RPMI8226 (cell line): ENCODE measurements around the gene PBRM1.
"Not testable (repeated sequence)": the region's sequence is repeated elsewhere in the genome, so short reads cannot be mapped to it uniquely, and the experiment has no call there.

Source experiments
- DNase-seq: peaks from one replicate; pipeline ENCODE4 v3.0.0-alpha.2; 2015

PBRM1 gene

GRCh38 chr3:52534281-52535183, 151.2 kb downstream of the PBRM1 start:
- no peak for DNase-seq

GRCh38 chr3:52533623-52534280, 152.0 kb downstream of the PBRM1 start, which contains the start of gene NT5DC2:
Gene NT5DC2, minus strand, starts transcription at chr3:52533857. Its CDS starts 120 bp downstream, at chr3:52533737.
- DNase-seq: peak; percentile 92

- DNase-seq: peak; percentile 27
Measured at GRCh38 chr3:52532838-52533622, 152.7 kb downstream of the PBRM1 start.

GRCh38 chr3:52532517-52532837, 153.2 kb downstream of the PBRM1 start:
- DNase-seq: peak; percentile 84

- no peak for DNase-seq
Measured at GRCh38 chr3:52531860-52532516, 153.7 kb downstream of the PBRM1 start.

GRCh38 chr3:52530918-52531826, 154.5 kb downstream of the PBRM1 start:
- no peak for DNase-seq

GRCh38 chr3:52529376-52530333, 156.1 kb downstream of the PBRM1 start:
- no peak for DNase-seq

- no peak for DNase-seq
Measured at GRCh38 chr3:52528586-52529375, 156.9 kb downstream of the PBRM1 start.

- DNase-seq: no peak
Measured at GRCh38 chr3:52527732-52528585, 157.8 kb downstream of the PBRM1 start.

- DNase-seq: no peak
Measured at GRCh38 chr3:52527039-52527731, 158.5 kb downstream of the PBRM1 start.

- not testable (repeated sequence) for DNase-seq
Measured at GRCh38 chr3:52526671-52527038, 159.1 kb downstream of the PBRM1 start.

GRCh38 chr3:52525680-52526561, 159.8 kb downstream of the PBRM1 start:
- DNase-seq: no peak

GRCh38 chr3:52524752-52525679, 160.7 kb downstream of the PBRM1 start:
- no peak for DNase-seq

- DNase-seq: no peak
Measured at GRCh38 chr3:52524258-52524751, 161.4 kb downstream of the PBRM1 start.

GRCh38 chr3:52523386-52524257, 162.1 kb downstream of the PBRM1 start:
- no peak for DNase-seq
